ENCODE data around the gene SRBD1. TPM values are rescaled to one million over a fixed set of nuclear protein-coding genes. Genes with fewer than 3 reads are reported as not detected.

Gene SRBD1
- total RNA-seq, 2 donors from 2014 or later, result 19.0 to 22.3 TPM

DNA sequence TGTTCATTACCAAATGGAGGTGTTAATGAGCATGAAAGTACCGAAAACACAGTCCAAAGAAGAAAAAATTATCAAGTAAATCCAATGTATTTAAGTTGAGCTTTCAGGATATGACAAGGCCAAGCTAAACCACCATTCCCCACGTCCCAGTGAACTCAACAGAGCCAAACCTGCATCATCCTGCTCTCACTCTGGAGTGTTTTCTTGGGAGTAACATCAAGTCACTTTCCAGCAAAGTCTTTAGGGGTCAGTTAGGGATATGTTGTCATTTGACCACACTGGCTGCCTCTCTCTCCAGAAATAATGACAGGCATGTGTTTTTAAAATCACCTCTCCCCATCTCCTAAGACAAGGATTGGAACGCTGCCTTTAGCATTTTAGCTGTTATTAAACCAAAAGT, 140.5 kb downstream of the SRBD1 start:
- DNase-seq (ENCODE audit: low spot score) (no peak), ATAC-seq (ENCODE audit: insufficient number of reproducible peaks, low FRiP score, low read depth) (peak; percentile 36)
- H3K9me3 ChIP-seq, result no peaks in the 10 kb centered on the region
- H3K4me3 ChIP-seq, result peak overlapping the region; percentile 21
- peak overlapping the region; percentile 69 to 79 for H3K27ac ChIP-seq
- H3K4me1 ChIP-seq (ENCODE audit: control insufficient read depth in 1 of 2, low read depth in 2 of 2), result peaks cover 9 to 15% of the 10 kb centered on the region in 2 donors
- no peaks in the 10 kb centered on the region for H3K36me3 ChIP-seq
- TF ChIP-seq, protein P1, sequence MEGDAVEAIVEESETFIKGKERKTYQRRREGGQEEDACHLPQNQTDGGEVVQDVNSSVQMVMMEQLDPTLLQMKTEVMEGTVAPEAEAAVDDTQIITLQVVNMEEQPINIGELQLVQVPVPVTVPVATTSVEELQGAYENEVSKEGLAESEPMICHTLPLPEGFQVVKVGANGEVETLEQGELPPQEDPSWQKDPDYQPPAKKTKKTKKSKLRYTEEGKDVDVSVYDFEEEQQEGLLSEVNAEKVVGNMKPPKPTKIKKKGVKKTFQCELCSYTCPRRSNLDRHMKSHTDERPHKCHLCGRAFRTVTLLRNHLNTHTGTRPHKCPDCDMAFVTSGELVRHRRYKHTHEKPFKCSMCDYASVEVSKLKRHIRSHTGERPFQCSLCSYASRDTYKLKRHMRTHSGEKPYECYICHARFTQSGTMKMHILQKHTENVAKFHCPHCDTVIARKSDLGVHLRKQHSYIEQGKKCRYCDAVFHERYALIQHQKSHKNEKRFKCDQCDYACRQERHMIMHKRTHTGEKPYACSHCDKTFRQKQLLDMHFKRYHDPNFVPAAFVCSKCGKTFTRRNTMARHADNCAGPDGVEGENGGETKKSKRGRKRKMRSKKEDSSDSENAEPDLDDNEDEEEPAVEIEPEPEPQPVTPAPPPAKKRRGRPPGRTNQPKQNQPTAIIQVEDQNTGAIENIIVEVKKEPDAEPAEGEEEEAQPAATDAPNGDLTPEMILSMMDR (IDR thresholded peaks at IDR 0.05), result no peak
- no peaks in the 10 kb centered on the region for H3K27me3 ChIP-seq (replicated peaks; ENCODE audit: insufficient read depth)

DNA sequence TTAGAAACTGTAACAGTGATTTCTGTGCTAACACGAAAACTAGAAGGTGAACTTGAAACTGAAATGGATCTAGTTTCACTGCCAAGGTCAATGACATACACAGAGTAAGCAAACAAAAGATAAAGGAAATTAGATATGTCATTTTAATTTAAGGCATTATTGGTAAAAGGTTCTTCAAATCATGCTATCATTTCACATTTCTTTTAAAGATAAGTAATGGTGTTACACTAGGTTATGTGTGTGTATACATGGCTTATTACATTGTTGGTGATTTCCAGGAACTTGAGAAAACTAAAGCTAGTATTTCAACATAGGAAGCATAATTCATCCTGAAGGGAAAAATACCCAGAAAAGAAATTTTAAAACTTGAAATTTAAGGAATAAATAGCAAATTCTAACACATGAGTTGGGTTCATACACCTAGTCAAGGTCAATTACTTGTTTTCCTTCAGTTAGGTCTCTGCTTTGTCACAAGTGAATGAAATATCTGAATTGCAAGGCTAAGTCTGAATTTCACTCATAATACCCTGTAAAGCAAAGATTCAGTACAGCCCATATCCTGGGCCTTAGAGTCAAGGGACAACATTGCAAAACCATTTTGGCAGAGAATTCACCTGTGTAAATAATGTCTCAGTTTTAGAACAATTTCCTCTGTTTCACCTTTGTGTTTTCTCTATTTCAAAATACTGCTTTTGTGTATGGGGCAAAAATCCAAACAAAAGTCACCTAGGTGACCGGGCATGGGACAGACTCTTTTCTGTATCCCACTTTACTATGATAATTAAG, 141.6 kb downstream of the SRBD1 start:
- ATAC-seq (ENCODE audit: insufficient number of reproducible peaks, low FRiP score, low read depth), result no peak
- Histone ChIP-seq H3K36me3 (no peaks in the 10 kb centered on the region), H3K4me1 (ENCODE audit: control insufficient read depth in 1 of 2, low read depth in 2 of 2) (peaks cover 9 to 15% of the 10 kb centered on the region in 2 donors), H3K27me3 (replicated peaks; ENCODE audit: insufficient read depth) (no peaks in the 10 kb centered on the region), H3K9me3 (no peaks in the 10 kb centered on the region), H3K4me3 (no peak overlapping the region), H3K27ac (peak overlapping the region; percentile 69 to 79)
- TF ChIP-seq, protein P1 (IDR thresholded peaks at IDR 0.05), result no peak
- no peak for DNase-seq (ENCODE audit: low spot score)

DNA sequence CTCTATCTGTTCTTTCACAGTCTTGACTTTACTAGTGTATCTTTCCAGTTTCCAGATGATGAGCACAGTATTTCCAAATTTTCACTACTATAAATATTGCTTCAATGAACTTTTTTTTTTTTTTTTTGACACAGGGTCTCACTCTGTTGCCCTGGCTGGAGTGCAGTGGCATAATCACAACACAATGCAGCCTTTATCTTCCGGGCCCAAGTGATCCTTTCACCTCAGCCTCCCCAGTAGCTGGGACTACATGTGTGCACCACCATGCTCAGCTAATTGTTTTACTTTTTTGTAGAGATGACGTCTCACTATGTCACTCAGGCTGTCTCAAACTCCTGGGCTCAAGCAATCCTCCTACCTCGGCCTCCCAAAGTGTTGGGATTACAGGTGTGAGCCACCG, 142.8 kb downstream of the SRBD1 start:
- Histone ChIP-seq H3K4me1 (ENCODE audit: control insufficient read depth in 1 of 2, low read depth in 2 of 2) (peaks cover 9 to 15% of the 10 kb centered on the region in 2 donors), H3K4me3 (no peak overlapping the region), H3K27me3 (replicated peaks; ENCODE audit: insufficient read depth) (no peaks in the 10 kb centered on the region), H3K27ac (no peak overlapping the region), H3K9me3 (no peaks in the 10 kb centered on the region), H3K36me3 (no peaks in the 10 kb centered on the region)
- ATAC-seq (ENCODE audit: insufficient number of reproducible peaks, low FRiP score, low read depth) (no peak), DNase-seq (ENCODE audit: low spot score) (no peak)
- TF ChIP-seq, protein P1 (IDR thresholded peaks at IDR 0.05), result no peak

DNA sequence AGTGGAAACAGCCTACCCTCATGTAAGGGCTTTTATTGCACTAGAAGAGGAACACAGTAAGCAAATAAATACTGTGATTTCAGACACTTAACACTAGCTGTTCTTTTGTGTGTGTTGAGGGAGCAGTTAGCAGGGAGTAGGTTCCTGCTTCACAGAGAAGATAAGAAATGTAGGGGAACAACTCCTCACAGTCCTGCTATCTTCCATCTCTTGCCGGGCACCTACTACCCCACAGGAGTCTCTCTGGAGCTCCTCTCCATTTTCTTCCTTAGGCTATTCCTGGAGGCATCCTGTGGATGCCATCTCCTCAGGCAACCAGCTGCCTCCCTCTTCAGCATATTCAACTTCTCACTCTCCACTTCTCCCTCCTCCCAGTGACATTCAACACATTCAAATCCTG, 145.0 kb downstream of the SRBD1 start:
- no peaks in the 10 kb centered on the region for H3K36me3 ChIP-seq
- no peaks in the 10 kb centered on the region for H3K27me3 ChIP-seq (replicated peaks; ENCODE audit: insufficient read depth)
- H3K4me1 ChIP-seq (ENCODE audit: control insufficient read depth in 1 of 2, low read depth in 2 of 2), result peaks cover 9 to 15% of the 10 kb centered on the region in 2 donors
- no peaks in the 10 kb centered on the region for H3K9me3 ChIP-seq
- H3K27ac ChIP-seq, result no peak overlapping the region
- DNase-seq (ENCODE audit: low spot score), result no peak
- no peak for ATAC-seq (ENCODE audit: insufficient number of reproducible peaks, low FRiP score, low read depth)
- TF ChIP-seq, protein P1 (IDR thresholded peaks at IDR 0.05), result no peak
- H3K4me3 ChIP-seq, result no peak overlapping the region

DNA sequence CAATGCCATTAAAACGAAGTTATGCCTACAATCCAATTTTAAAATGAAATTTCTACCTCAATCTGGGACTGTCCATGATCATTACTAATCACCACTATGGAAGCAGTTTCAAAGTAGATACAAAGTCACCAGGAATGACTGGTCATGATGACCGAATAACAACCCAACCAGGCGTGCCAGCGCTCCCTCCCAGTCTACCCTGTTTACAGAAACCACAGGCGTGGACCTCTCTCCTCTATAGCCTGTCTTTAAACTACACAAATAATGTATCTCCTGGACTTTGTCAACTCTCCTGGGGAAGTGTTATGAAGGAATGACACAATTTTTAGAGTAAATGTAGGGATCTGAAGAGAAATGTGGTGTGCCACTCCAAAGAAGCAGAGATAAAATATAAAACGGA, 150.2 kb downstream of the SRBD1 start:
- ATAC-seq (ENCODE audit: insufficient number of reproducible peaks, low FRiP score, low read depth) (no peak), DNase-seq (ENCODE audit: low spot score) (no peak)
- H3K36me3 ChIP-seq, result no peaks in the 10 kb centered on the region
- no peak overlapping the region for H3K4me3 ChIP-seq
- H3K4me1 ChIP-seq (ENCODE audit: control insufficient read depth in 1 of 2, low read depth in 2 of 2), result peaks cover 7 to 20% of the 10 kb centered on the region in 2 donors
- no peaks in the 10 kb centered on the region for H3K9me3 ChIP-seq
- no peak overlapping the region for H3K27ac ChIP-seq
- TF ChIP-seq, protein P1 (IDR thresholded peaks at IDR 0.05), result no peak
- no peaks in the 10 kb centered on the region for H3K27me3 ChIP-seq (replicated peaks; ENCODE audit: insufficient read depth)

Data from thoracic aorta (tissue), 2 donors.